Kidney (tissue), 14 donors: Measurements from ENCODE around the gene PSMD3. TPM values are rescaled to one million over a fixed set of nuclear protein-coding genes. Genes with fewer than 3 reads are reported as not detected.

ENCODE experiments used
- DNase-seq, 5 donors: peaks; one replicate each; pipeline ENCODE4 v3.0.0-alpha.2; 2013 to 2020
- FAIRE-seq: peaks from 2 replicates; lab custom pipeline; 2012; peaks lifted over from hg19 to GRCh38; lab: Jason Lieb, UNC
- H3K27ac ChIP-seq, 2 donors: one replicate each; pipeline ENCODE4 v1.7.0; 2013; ENCODE audit warnings: low read depth in 2 of 2, low read length in 2 of 2, inconsistent platforms in 1 of 2
- H3K27me3 ChIP-seq: one replicate; pipeline ENCODE4 v1.7.1; 2013; ENCODE audit warnings: low read length, inconsistent platforms; ENCODE audit not compliant: control insufficient read depth, insufficient read depth
- H3K36me3 ChIP-seq, 3 donors: one replicate each; pipeline versions ENCODE4 v1.7.0 to v1.7.1; 2013; ENCODE audit warnings: low read length in 3 of 3, control low read depth in 1 of 3, inconsistent platforms in 1 of 3; ENCODE audit not compliant: insufficient read depth in 3 of 3, control insufficient read depth in 2 of 3
- H3K4me1 ChIP-seq, 3 donors: one replicate each; pipeline versions ENCODE4 v1.7.0 to v1.7.1; 2013; ENCODE audit warnings: low read length in 3 of 3, inconsistent platforms in 1 of 3, low read depth in 1 of 3; ENCODE audit not compliant: control insufficient read depth in 2 of 3, insufficient read depth in 2 of 3
- H3K4me3 ChIP-seq, 3 donors: one replicate each; pipeline versions ENCODE4 v1.7.0 to v1.8.1; 2013; ENCODE audit warnings: low read length in 3 of 3, control low read depth in 1 of 3, inconsistent platforms in 1 of 3
- H3K9ac ChIP-seq, 3 donors: one replicate each; pipeline versions ENCODE4 v1.7.0 to v1.7.1; 2013; ENCODE audit warnings: low read length in 3 of 3, control low read depth in 1 of 3, inconsistent platforms in 1 of 3
- H3K9me3 ChIP-seq, 3 donors: one replicate each; pipeline versions ENCODE4 v1.7.0 to v1.7.1; 2013; ENCODE audit warnings: low read length in 3 of 3, control low read depth in 1 of 3, inconsistent platforms in 1 of 3; ENCODE audit not compliant: control insufficient read depth in 2 of 3, insufficient read depth in 1 of 3
- intact Hi-C: fragments of 100-400 bp; cut with DNase I; formaldehyde crosslinking; loops from one replicate; pipeline ENCODE4 v1.11.1; 2022
- polyA plus RNA-seq: library from polyadenylated mRNA; stranded (reverse); fragments of 350-450 nt; fragmentation: Illumina TruSeq; extraction: RNeasy Lipid Tissue Mini Kit (QIAGEN cat#74804); gene quantifications from one replicate; pipeline ENCODE4 v1.2.3, GENCODE V29; 2014; ENCODE audit warnings: low read depth, low replicate concordance; ENCODE audit not compliant: insufficient read depth
- total RNA-seq: library from RNA; stranded (reverse); fragmentation: NEBNext Ultra II Directional; extraction: Animal tissue kit (Norgen Biotek cat#: 25700); gene quantifications from one replicate; pipeline ENCODE4 v1.2.1, GENCODE V29; 2021
- TF ChIP-seq, protein P1 (sequence below): IDR thresholded peaks from 3 replicates; pipeline ENCODE4 v1.5.1; 2012; ENCODE audit warnings: mild to moderate bottlenecking, moderate library complexity, borderline replicate concordance; ENCODE audit not compliant: insufficient read depth; ENCODE audit errors: extremely low read depth
- donor health status: control.
- donor health status: control.
- donor health status: control.
- donor health status: control.
- donor health status: control.
- donor health status: DM: yes; HTN: yes; CAD: no.
- donor health status: Normal renal cell carcinoma (clear cell type).

PSMD3 gene
- total and polyA plus RNA-seq, 2 donors from 2014 or later: 63.6 to 66.4 TPM

- no peaks in the 10 kb centered on the region for H3K27me3 ChIP-seq
These were observed 44.7 kb upstream of the PSMD3 start for GRCh38 chr17:39935909-39936308.

DNA sequence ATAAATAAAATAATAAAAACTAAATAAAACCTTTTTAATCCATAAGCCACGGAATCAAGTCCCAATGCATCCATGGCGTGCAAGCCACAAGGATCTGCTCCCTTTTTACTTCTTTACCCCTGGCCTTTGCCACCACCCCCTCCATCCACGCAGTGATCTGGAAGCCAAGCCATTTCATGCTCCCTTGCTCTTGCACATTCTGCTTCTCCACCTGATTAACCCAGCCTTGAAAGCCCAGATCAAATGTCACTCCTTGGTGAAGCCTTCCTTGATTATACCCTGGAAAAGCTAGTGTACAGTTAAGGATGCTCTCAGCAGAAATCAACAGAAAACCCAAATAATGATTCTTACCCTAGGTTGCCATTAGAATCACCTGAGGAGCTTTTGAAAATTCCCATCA is 43.2 kb upstream of the PSMD3 start:
- no peak for FAIRE-seq
- Histone ChIP-seq H3K27ac (no peak overlapping the region), H3K27me3 (no peaks in the 10 kb centered on the region), H3K4me3 (no peak overlapping the region), H3K36me3 (no peaks in the 10 kb centered on the region), H3K4me1 (peaks cover 0 to 5% (median 0%) of the 10 kb centered on the region in 3 donors), H3K9me3 (no peaks in the 10 kb centered on the region), H3K9ac (no peak overlapping the region)
- TF ChIP-seq, protein P1, sequence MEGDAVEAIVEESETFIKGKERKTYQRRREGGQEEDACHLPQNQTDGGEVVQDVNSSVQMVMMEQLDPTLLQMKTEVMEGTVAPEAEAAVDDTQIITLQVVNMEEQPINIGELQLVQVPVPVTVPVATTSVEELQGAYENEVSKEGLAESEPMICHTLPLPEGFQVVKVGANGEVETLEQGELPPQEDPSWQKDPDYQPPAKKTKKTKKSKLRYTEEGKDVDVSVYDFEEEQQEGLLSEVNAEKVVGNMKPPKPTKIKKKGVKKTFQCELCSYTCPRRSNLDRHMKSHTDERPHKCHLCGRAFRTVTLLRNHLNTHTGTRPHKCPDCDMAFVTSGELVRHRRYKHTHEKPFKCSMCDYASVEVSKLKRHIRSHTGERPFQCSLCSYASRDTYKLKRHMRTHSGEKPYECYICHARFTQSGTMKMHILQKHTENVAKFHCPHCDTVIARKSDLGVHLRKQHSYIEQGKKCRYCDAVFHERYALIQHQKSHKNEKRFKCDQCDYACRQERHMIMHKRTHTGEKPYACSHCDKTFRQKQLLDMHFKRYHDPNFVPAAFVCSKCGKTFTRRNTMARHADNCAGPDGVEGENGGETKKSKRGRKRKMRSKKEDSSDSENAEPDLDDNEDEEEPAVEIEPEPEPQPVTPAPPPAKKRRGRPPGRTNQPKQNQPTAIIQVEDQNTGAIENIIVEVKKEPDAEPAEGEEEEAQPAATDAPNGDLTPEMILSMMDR: no peak
- intact Hi-C loops: no loop called here
- DNase-seq: peak in 4 of 5 donors; percentile 69 to 89 (median 82)

More at GRCh38 chr17:39935909-39936308, 44.7 kb upstream of the PSMD3 start:
- intact Hi-C loops: no loop called here
- no peak overlapping the region for H3K4me3 ChIP-seq
- no peak overlapping the region for H3K9ac ChIP-seq
- DNase-seq (no peak), FAIRE-seq (no peak)
- no peak overlapping the region for H3K27ac ChIP-seq
- TF ChIP-seq, protein P1: no peak
- H3K36me3 ChIP-seq: no peaks in the 10 kb centered on the region
- no peaks in the 10 kb centered on the region for H3K9me3 ChIP-seq
- H3K4me1 ChIP-seq: peaks cover 0 to 5% (median 0%) of the 10 kb centered on the region in 3 donors

GRCh38 chr17:39938140-39938869 is 42.3 kb upstream of the PSMD3 start:
- H3K9me3 ChIP-seq: no peaks in the 10 kb centered on the region
- peaks cover 0 to 5% (median 0%) of the 10 kb centered on the region in 3 donors for H3K4me1 ChIP-seq
- DNase-seq (peak in 2 of 5 donors; percentile 48 to 54), FAIRE-seq (no peak)
- intact Hi-C loops: no loop called here
- H3K9ac ChIP-seq: no peak overlapping the region
- H3K36me3 ChIP-seq: no peaks in the 10 kb centered on the region
- TF ChIP-seq, protein P1: no peak
- no peak overlapping the region for H3K4me3 ChIP-seq
- no peak overlapping the region for H3K27ac ChIP-seq
- H3K27me3 ChIP-seq: no peaks in the 10 kb centered on the region
